A673 (cell line): ENCODE results near the gene SFT2D1. TPM values are rescaled to one million over a fixed set of nuclear protein-coding genes. Genes with fewer than 3 reads are reported as not detected.

Experiments
- BruUV-seq: library from RNA; stranded (reverse); fragments of 400-500 nt; replicated peaks from 2 replicates; lab custom pipeline; 2021; lab: Mats Ljungman, UMichigan
- CTCF ChIA-PET: fragments of 300-600 bp; sonication (Branson Sonifier 250); formaldehyde crosslinking; loops from one replicate; lab custom pipeline; 2022; ENCODE audit warnings: antibody characterized with exemption; lab: Charles Lee
- POLR2A ChIA-PET: fragments of 300-600 bp; sonication (Branson Sonifier 250); formaldehyde crosslinking; loops from one replicate; lab custom pipeline; 2022; ENCODE audit warnings: antibody characterized with exemption; ENCODE audit not compliant: low non-redundant PET; lab: Charles Lee
- DNase-seq: peaks from one replicate; pipeline ENCODE4 v3.0.0-alpha.2; 2015; ENCODE audit warnings: low spot score
- H3K27ac ChIP-seq: fragments of 200-600 bp; sonication (generic); 2 replicates; pipeline ENCODE4 v1.5.1; 2016; ENCODE audit warnings: mixed run types, low read depth, mild to moderate bottlenecking, mixed read lengths, antibody characterized with exemption, low read length; ENCODE audit not compliant: poor library complexity, severe bottlenecking
- H3K27me3 ChIP-seq: fragments of 200-600 bp; sonication (generic); replicated peaks from 2 replicates; pipeline ENCODE4 v1.6.1; 2017; ENCODE audit warnings: mixed run types, low read depth, mild to moderate bottlenecking, mixed read lengths, antibody characterized with exemption, low read length; ENCODE audit not compliant: insufficient read depth, poor library complexity
- H3K36me3 ChIP-seq: fragments of 200-600 bp; sonication (generic); 2 replicates; pipeline ENCODE4 v1.6.1; 2016; ENCODE audit warnings: mixed run types, mild to moderate bottlenecking, mixed read lengths, antibody characterized with exemption, low read length; ENCODE audit not compliant: insufficient read depth, poor library complexity, severe bottlenecking
- H3K4me1 ChIP-seq: fragments of 200-600 bp; sonication (generic); 2 replicates; pipeline ENCODE4 v1.6.1; 2017; ENCODE audit warnings: mixed run types, mild to moderate bottlenecking, mixed read lengths, antibody characterized with exemption, low read length; ENCODE audit not compliant: insufficient read depth, poor library complexity, severe bottlenecking
- H3K4me3 ChIP-seq: fragments of 200-600 bp; sonication (generic); 2 replicates; pipeline ENCODE4 v1.5.1; 2016; ENCODE audit warnings: low read depth, mixed run types, mild to moderate bottlenecking, mixed read lengths, low read length; ENCODE audit not compliant: poor library complexity, severe bottlenecking
- H3K9me3 ChIP-seq: fragments of 200-600 bp; sonication (generic); 2 replicates; pipeline ENCODE4 v1.6.1; 2016; ENCODE audit warnings: mixed run types, low read depth, mild to moderate bottlenecking, mixed read lengths, antibody characterized with exemption, low read length; ENCODE audit not compliant: poor library complexity, severe bottlenecking
- CTCF ChIP-seq: fragments of 300-800, 200-600 bp; sonication (generic); conservative IDR thresholded peaks from 2 replicates; pipeline ENCODE4 v1.5.1; 2017; ENCODE audit warnings: low read depth, mild to moderate bottlenecking, antibody characterized with exemption, low read length, moderate library complexity, mixed read lengths
- EZH2 ChIP-seq: fragments of 200-600 bp; sonication (generic); IDR thresholded peaks from 2 replicates; pipeline ENCODE4 v1.6.1; 2017; ENCODE audit warnings: borderline replicate concordance, low read depth, mild to moderate bottlenecking, mixed read lengths, antibody characterized with exemption, low read length; ENCODE audit not compliant: poor library complexity, severe bottlenecking
- intact Hi-C: fragments of 100-400 bp; cut with micrococcal nuclease; formaldehyde crosslinking; loops from one replicate; pipeline ENCODE4 v1.10.0; 2022; ENCODE audit not compliant: unreplicated experiment
- total RNA-seq: library from RNA; stranded (reverse); gene quantifications from 2 replicates; pipeline ENCODE4 v1.2.3, GENCODE V29; 2021

The SFT2D1 gene
- total RNA-seq, 1 experiment from 2014 or later = 62.0 TPM

GRCh38 chr6:166343150-166343487 lies 774 bp upstream of the SFT2D1 start:
- POLR2A ChIA-PET = interaction anchor here (0.6 kb wide), 1 partner anchor 55 kb away, joined by 3 read pairs; no protein-coding TSS in a partner anchor
- intact Hi-C loops = loop anchor here (5.0 kb wide), 1 partner anchor 39 kb away; the partner anchor contains the start of gene MPC1
- peak overlapping the region; percentile 99 for H3K27ac ChIP-seq

GRCh38 chr6:166341977-166342348 lies 382 bp downstream of the SFT2D1 start:
- ChIA-PET CTCF (no interaction called here), POLR2A (interaction anchor here (0.6 to 0.7 kb wide), 2 partner anchors 147 to 286 kb away, joined by 4 to 5 read pairs; no protein-coding TSS in a partner anchor)
- intact Hi-C loops = loop anchor here (5.0 kb wide), 1 partner anchor 40 kb away; the partner anchor contains the start of gene MPC1
- H3K27me3 ChIP-seq = no peaks in the 10 kb centered on the region
- no peaks in the 10 kb centered on the region for H3K9me3 ChIP-seq
- peak overlapping the region; percentile 99 for H3K27ac ChIP-seq
- H3K4me1 ChIP-seq = peaks cover 5% of the 10 kb centered on the region
- peaks cover 5% of the 10 kb centered on the region for H3K36me3 ChIP-seq
- TF ChIP-seq CTCF (no peak), EZH2 (no peak)
- no TSS peak for BruUV-seq
- peak; percentile 42 for DNase-seq
- peak overlapping the region; percentile 82 for H3K4me3 ChIP-seq

More at GRCh38 chr6:166343150-166343487, 774 bp upstream of the SFT2D1 start:
- DNase-seq = no peak
- BruUV-seq = no TSS peak
- Histone ChIP-seq H3K4me3 (peak overlapping the region; percentile 82), H3K36me3 (no peaks in the 10 kb centered on the region), H3K9me3 (no peaks in the 10 kb centered on the region), H3K4me1 (peaks cover 5% of the 10 kb centered on the region), H3K27me3 (no peaks in the 10 kb centered on the region)
- TF ChIP-seq EZH2 (no peak), CTCF (no peak)
- CTCF ChIA-PET = interaction anchor here (0.7 kb wide), 1 partner anchor 30 kb away, joined by 3 read pairs; no protein-coding TSS in a partner anchor

- ChIA-PET CTCF (no interaction called here), POLR2A (interaction anchor here (0.7 kb wide), 1 partner anchor 147 kb away, joined by 5 read pairs; no protein-coding TSS in a partner anchor)
- peaks cover 5% of the 10 kb centered on the region for H3K36me3 ChIP-seq
- peaks cover 5% of the 10 kb centered on the region for H3K4me1 ChIP-seq
- no TSS peak for BruUV-seq
- peak overlapping the region; percentile 99 for H3K27ac ChIP-seq
- no peak for DNase-seq
- intact Hi-C loops = loop anchor here (5.0 kb wide), 1 partner anchor 41 kb away; the partner anchor contains the start of gene MPC1
- TF ChIP-seq CTCF = no peak
- no peak for TF ChIP-seq EZH2
- no peaks in the 10 kb centered on the region for H3K9me3 ChIP-seq
- H3K4me3 ChIP-seq = peak overlapping the region; percentile 82
- H3K27me3 ChIP-seq = no peaks in the 10 kb centered on the region
Measured at GRCh38 chr6:166341464-166341863, 881 bp downstream of the SFT2D1 start.
